Stimulated activated CD8-positive, alpha-beta memory T cell treated with anti-CD3 and anti-CD28 coated beads, Interleukin-7, amount 100 ng/mL, for 1 hour (primary cell): ENCODE measurements around the gene COX19.
"Not testable (repeated sequence)": the region's sequence is repeated elsewhere in the genome, so short reads cannot be mapped to it uniquely, and the experiment has no call there.

Experiments used
- DNase-seq, 2 donors: peaks; one replicate each; pipeline ENCODE4 v3.0.0-alpha.2; 2020; ENCODE audit warnings: low read depth in 2 of 2

COX19 gene

DNA sequence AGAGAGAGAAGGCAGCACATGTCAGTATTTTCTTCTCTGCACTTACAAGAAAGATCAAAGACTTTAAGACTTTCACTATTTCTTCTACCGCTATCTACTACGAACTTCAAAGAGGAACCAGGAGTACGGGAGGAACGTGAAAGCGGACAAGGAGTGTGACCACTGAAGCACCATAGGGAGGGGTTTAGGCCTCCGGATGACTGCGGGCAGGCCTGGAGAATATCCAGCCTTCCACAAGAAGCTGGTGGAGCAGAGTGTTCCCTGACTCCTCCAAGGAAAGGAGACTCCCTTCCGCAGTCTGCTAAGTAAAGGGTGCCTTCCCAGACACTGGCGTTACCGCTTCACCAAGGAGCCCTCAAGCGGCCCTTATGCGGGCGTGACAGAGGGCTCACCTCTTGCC lies 14.4 kb downstream of the COX19 start:
- DNase-seq: not testable (repeated sequence)

- no peak for DNase-seq
Observed at GRCh38 chr7:960269-960871, 15.0 kb downstream of the COX19 start.

GRCh38 chr7:959740-960139 lies 15.6 kb downstream of the COX19 start:
- not testable (repeated sequence) for DNase-seq

GRCh38 chr7:959271-959670 lies 16.1 kb downstream of the COX19 start:
- no peak for DNase-seq

DNA sequence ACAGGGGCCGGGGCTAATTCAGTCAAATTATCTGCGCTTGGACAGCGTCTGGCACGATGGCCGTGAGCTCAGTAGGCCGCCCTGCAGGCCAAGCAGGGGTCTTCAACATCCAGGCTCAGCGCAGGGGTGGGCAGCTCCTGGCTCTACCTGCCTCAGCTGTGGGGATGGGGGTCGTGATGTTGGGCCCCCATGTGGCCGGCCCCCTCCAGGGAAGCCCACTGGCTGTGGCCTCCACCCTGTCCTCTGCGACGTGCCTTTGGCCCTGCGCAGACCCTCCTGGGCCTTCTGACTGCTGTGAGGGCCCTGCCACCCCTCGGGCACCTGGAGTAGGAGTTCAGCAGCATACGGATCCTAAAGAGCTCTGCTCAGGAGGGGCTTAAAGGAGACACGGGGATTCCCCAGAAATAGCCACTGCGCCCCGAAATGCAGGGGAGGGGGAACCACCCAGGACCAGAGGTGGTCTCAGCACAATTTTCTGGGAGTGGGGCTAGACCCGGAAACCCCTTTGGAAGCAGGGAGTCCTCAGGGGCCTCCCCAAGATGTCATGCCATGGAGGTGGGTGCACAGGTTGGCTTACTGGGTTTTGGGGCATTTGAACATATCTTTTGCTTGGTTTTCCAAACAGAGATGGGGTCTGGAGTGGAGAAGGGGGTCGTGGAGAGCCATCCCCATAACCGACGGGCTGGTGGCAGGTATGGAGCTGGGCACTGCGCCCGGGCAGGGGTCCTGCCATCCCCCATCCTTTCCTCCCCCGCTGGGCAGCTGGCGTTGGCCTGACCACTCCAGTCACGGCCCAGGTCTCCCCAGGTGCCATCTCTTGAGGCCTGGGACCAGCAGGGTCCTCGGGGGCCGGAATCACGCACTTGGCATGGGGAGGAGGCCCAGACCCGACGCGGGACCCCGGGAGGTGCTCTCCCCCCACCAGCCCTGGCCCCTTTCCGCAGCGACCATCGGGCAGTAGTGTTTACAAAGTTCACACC lies 16.8 kb downstream of the COX19 start:
- DNase-seq: no peak

GRCh38 chr7:957418-958220 lies 17.7 kb downstream of the COX19 start:
- no peak for DNase-seq

GRCh38 chr7:956031-956430 lies 19.3 kb downstream of the COX19 start:
- DNase-seq: no peak

DNA sequence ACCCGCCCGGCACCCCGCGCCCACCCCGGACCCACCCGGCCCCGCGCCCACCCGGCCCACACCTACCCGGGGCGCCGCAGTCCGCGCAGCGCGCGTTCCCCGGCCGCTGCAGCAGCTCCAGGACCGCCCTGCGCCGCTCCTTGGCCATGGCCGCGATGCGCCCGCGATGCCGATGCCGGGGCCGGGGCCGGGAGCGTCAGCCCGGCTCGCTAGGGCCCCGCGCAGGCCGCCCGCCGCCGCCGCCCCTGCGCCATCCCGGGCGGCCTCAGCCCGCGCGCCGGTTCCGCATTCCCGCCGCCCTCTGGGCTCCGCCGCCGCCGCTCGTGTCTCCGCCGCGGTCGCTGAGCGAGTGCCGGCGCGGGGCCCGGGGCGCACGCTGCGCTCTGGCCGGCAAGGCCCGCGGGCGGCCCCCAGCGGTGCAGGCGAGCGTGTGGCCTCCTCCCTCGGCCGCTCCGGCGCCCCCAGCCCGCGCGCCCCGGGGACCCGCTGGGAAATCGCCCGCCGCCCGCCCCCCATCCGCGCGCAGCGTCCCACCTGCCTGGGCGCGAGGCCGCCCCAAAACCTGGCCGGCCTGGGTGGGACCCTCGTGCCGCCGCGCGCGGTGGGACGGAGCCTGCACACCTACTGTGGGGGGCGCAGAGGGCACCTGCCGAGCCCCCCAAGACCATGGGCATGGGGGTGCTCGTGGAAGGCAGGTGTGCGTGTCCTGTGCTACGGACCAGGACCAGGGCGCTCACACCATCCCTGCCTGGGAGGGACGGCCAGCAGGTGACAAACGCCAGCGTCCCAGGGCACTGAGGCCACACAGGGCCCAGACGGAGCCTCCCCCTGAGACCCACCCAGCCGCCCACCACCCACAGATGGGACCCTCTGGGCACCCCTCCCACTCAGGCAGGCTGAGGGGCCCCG lies 20.8 kb downstream of the COX19 start, which contains the start of gene ADAP1:
Gene ADAP1 (minus strand): TSS at position 351 of the 909 bp plus-strand sequence. CDS start 203 bp downstream, at position 148.
- no peak for DNase-seq

GRCh38 chr7:953547-954327 lies 21.6 kb downstream of the COX19 start:
- no peak for DNase-seq

DNA sequence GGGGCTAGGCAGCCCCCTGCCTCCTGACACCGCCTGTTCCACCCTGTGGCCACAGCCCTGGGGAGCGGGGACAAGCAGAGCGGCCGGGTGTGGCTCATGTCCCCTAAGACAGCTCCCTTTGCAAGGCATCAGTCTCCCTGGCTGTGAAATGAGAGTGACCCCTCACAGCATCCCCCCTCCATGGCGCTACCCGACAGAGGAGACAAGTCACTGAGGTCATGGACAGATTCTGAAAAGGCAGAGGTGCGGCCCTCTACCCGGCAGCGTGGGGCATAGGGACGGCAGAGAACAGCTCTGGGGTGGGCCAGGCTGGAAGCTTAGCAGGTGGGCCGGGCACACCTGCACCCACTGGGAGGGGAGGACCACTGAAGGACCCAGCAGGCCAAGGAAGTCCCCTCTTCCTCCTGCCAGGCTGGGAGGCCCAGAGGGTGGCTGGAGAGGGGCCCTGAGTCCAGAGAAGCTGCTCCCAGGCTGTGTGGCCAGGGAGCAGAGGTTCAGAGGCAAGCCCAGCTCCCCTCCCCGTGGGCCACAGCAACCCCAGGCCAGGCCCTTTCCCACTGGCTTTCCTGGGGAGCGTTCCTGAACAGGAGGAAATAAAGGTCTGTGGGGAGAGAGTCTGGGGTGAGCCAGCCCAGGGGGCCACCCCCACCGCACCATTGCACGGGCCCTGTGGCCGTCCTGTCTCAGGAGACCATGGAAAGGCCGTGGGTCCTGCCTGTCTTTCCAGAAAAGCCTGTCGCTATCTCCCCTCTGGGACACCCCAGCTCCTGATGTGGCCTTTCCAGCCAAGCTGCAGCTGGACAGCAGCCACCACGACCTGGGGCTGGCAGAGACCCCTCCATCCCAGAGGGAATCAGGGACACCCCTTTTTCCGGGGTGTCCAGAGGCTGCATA lies 22.6 kb downstream of the COX19 start:
- no peak for DNase-seq

DNA sequence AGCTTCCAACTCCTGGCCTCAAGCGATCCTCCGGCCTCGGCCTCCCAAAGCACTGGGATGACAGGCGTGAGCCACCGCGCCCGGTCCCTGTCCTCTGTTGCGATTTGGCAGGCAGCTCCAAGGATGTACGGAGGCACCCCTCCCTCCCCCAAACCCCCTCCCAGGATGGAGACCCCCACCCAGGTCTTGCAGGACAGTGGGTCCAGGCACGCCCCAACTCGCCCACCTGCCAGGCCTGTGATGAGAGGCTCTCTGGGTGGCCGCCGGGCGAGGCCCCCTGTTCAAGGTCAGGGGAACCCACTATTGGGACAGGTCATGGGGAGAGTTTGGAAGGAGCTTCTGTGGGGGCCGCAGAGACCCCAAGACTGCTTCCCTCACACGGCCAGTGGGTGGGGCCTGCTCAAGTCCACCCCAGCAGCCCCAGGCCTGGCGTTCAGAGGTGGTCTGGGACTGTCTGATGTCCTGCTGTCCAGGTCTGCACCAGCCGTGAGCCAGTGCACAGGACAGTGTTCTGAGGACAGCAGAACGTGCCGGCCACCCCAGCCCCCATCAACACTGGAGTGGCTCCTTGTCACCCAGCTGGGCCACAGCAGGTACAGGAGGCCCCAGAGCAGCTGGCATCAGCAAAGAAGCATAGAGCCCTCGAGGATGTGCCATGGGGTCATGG lies 23.3 kb downstream of the COX19 start:
- no peak for DNase-seq

GRCh38 chr7:949021-949934 lies 26.1 kb downstream of the COX19 start:
- DNase-seq: no peak

- DNase-seq: no peak
Observed at GRCh38 chr7:947391-948210, 27.7 kb downstream of the COX19 start.

- no peak for DNase-seq
Observed at GRCh38 chr7:946256-946996, 28.9 kb downstream of the COX19 start.

GRCh38 chr7:945556-946255 lies 29.6 kb downstream of the COX19 start:
- no peak for DNase-seq
